Ishikawa (cell line): ENCODE measurements around the gene TACC2.

Experiments
- CEBPB ChIP-seq: IDR thresholded peaks from 2 replicates; pipeline ENCODE4 v1.6.1; 2012
- CREB1 ChIP-seq: IDR thresholded peaks from 2 replicates; pipeline ENCODE4 v1.6.1; 2012; ENCODE audit warnings: low read depth
- EGR1 ChIP-seq: IDR thresholded peaks from 2 replicates; pipeline ENCODE4 v1.6.1; 2012
- EP300 ChIP-seq: IDR thresholded peaks from 2 replicates; pipeline ENCODE4 v1.6.1; 2012; ENCODE audit warnings: borderline replicate concordance
- FOXM1 ChIP-seq: IDR thresholded peaks from 2 replicates; pipeline ENCODE4 v1.6.1; 2012; ENCODE audit warnings: low read depth, borderline replicate concordance
- RAD21 ChIP-seq: IDR thresholded peaks from 2 replicates; pipeline ENCODE4 v1.6.1; 2012; ENCODE audit warnings: low read depth
- TAF1 ChIP-seq: IDR thresholded peaks from 2 replicates; pipeline ENCODE4 v1.6.1; 2012; ENCODE audit warnings: low read depth, mild to moderate bottlenecking
- TEAD4 ChIP-seq: IDR thresholded peaks from 2 replicates; pipeline ENCODE4 v1.6.1; 2012
- YY1 ChIP-seq: IDR thresholded peaks from 2 replicates; pipeline ENCODE4 v1.6.1; 2012; ENCODE audit warnings: low read depth
- TF ChIP-seq, protein P1 (sequence below): IDR thresholded peaks from 2 replicates; pipeline ENCODE4 v1.6.1; 2012
- TF ChIP-seq, protein P2 (sequence below): IDR thresholded peaks from 2 replicates; pipeline ENCODE4 v1.6.1; 2012; ENCODE audit warnings: low read depth, mild to moderate bottlenecking

DNA sequence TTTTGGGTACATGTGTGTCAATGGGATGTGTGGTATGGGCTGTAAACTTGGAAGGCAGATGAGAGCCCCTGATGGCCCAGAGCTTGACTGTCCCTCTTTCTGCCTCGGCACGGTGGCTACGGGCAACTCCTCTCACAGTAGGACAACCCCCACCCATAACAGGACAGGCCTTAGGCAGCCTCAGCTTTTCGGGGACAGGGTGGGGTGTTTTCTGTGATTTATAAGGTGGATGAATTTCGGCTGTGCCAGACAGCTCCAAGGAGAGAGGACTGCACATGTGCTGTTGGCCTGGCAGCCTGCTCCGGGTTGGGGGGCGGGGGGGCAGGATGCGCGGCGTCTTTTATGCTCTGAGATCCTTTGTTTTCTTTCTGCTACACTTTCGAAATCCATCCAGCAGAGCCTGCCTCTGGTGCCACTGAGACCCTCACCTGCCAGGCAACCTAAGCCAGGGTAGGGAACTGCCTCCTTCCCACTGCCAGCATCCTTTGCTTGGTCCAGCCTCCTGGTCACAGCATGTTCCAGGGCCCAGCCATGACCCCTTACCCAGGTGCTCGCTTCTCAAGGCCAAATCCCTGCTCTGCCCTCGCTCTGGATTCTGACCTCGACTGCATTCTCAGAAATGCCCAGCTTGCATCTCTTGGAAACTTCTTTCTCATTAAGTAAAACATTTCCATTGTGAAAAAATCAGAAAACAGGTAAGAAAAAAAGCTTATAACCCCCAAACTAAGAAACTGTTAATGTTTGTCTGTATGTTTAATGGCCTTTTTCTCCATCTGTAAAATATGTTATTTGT lies 266.7 kb downstream of the TACC2 start:
- TF ChIP-seq TAF1, result no peak
- TF ChIP-seq EP300, result no peak
- no peak for TF ChIP-seq TEAD4
- no peak for TF ChIP-seq EGR1
- TF ChIP-seq FOXM1, result no peak
- TF ChIP-seq, protein P1, sequence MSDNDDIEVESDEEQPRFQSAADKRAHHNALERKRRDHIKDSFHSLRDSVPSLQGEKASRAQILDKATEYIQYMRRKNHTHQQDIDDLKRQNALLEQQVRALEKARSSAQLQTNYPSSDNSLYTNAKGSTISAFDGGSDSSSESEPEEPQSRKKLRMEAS, result no peak
- TF ChIP-seq, protein P2, sequence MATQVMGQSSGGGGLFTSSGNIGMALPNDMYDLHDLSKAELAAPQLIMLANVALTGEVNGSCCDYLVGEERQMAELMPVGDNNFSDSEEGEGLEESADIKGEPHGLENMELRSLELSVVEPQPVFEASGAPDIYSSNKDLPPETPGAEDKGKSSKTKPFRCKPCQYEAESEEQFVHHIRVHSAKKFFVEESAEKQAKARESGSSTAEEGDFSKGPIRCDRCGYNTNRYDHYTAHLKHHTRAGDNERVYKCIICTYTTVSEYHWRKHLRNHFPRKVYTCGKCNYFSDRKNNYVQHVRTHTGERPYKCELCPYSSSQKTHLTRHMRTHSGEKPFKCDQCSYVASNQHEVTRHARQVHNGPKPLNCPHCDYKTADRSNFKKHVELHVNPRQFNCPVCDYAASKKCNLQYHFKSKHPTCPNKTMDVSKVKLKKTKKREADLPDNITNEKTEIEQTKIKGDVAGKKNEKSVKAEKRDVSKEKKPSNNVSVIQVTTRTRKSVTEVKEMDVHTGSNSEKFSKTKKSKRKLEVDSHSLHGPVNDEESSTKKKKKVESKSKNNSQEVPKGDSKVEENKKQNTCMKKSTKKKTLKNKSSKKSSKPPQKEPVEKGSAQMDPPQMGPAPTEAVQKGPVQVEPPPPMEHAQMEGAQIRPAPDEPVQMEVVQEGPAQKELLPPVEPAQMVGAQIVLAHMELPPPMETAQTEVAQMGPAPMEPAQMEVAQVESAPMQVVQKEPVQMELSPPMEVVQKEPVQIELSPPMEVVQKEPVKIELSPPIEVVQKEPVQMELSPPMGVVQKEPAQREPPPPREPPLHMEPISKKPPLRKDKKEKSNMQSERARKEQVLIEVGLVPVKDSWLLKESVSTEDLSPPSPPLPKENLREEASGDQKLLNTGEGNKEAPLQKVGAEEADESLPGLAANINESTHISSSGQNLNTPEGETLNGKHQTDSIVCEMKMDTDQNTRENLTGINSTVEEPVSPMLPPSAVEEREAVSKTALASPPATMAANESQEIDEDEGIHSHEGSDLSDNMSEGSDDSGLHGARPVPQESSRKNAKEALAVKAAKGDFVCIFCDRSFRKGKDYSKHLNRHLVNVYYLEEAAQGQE, result no peak
- TF ChIP-seq RAD21, result no peak
- TF ChIP-seq CEBPB, result no peak
- no peak for TF ChIP-seq YY1
- no peak for TF ChIP-seq CREB1
